GM12865 (cell line): ENCODE results near the gene TRAPPC3L.

Source experiments
- DNase-seq: peaks from one replicate; pipeline ENCODE4 v3.0.0; 2010; ENCODE audit warnings: low read depth
- H3K4me3 ChIP-seq: 2 replicates; pipeline ENCODE4 v1.5.1; 2011; ENCODE audit warnings: mild to moderate bottlenecking, low read depth, low read length, control low read depth
- TF ChIP-seq, protein P1 (sequence below): IDR thresholded peaks from 2 replicates; pipeline ENCODE4 v1.5.1; 2011; ENCODE audit warnings: low read length, control low read depth, low read depth, inconsistent platforms; ENCODE audit not compliant: insufficient read depth; ENCODE audit errors: missing control alignments

TRAPPC3L gene

GRCh38 chr6:116530436-116530835, 15.0 kb downstream of the TRAPPC3L start:
- H3K4me3 ChIP-seq = no peak overlapping the region
- TF ChIP-seq, protein P1, sequence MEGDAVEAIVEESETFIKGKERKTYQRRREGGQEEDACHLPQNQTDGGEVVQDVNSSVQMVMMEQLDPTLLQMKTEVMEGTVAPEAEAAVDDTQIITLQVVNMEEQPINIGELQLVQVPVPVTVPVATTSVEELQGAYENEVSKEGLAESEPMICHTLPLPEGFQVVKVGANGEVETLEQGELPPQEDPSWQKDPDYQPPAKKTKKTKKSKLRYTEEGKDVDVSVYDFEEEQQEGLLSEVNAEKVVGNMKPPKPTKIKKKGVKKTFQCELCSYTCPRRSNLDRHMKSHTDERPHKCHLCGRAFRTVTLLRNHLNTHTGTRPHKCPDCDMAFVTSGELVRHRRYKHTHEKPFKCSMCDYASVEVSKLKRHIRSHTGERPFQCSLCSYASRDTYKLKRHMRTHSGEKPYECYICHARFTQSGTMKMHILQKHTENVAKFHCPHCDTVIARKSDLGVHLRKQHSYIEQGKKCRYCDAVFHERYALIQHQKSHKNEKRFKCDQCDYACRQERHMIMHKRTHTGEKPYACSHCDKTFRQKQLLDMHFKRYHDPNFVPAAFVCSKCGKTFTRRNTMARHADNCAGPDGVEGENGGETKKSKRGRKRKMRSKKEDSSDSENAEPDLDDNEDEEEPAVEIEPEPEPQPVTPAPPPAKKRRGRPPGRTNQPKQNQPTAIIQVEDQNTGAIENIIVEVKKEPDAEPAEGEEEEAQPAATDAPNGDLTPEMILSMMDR = no peak
- DNase-seq = no peak

- TF ChIP-seq, protein P1 = no peak
- H3K4me3 ChIP-seq = no peak overlapping the region
- DNase-seq = no peak
These were observed 15.8 kb downstream of the TRAPPC3L start for GRCh38 chr6:116529466-116530290.

GRCh38 chr6:116528780-116529179, 16.7 kb downstream of the TRAPPC3L start:
- DNase-seq = no peak
- TF ChIP-seq, protein P1 = no peak
- no peak overlapping the region for H3K4me3 ChIP-seq

- no peak overlapping the region for H3K4me3 ChIP-seq
- DNase-seq = no peak
- TF ChIP-seq, protein P1 = no peak
These were observed 17.4 kb downstream of the TRAPPC3L start for GRCh38 chr6:116528133-116528532.

- TF ChIP-seq, protein P1 = no peak
- no peak overlapping the region for H3K4me3 ChIP-seq
- no peak for DNase-seq
These were observed 21.2 kb downstream of the TRAPPC3L start for GRCh38 chr6:116524236-116524635.

- no peak for DNase-seq
- H3K4me3 ChIP-seq = no peak overlapping the region
- TF ChIP-seq, protein P1 = no peak
These were observed 22.6 kb downstream of the TRAPPC3L start for GRCh38 chr6:116522896-116523295.
